ENCODE data around the gene DRG2.

DNA sequence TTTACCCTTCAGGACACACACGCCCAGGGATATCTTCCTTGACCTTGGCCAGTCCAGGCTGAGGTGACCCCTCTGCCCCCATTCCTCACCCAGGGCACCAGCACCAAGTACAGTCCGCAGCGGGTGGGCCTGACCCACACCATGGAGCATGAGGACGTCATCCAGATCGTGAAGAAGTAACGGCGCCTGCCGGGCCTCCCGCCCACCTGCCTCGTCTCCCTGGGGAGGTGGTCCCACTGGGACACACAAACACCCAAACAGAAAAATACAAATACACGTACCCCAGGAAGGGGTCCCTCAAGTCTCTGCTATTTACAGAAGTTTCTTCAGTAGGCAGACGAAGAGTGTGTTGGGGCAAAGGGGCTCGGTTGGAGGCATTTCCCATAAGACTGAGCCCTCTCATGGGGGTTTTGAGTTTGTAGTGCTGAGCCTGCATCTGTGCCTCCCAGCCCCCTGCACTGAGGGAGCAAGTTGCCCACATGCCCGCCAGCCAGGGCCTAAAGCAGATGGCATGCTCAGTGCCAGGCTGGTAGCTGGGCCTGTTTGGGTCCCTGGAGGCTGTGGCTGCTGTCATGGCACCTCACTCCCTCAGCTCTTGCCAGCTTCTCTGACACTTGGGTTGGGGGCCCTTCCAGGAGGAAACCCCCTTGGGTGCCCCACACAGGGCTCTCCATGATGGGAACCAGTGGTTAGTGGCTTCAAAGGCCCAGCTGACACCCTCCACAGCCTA, 19.5 kb downstream of the DRG2 start:
- TF ChIP-seq, protein P1, sequence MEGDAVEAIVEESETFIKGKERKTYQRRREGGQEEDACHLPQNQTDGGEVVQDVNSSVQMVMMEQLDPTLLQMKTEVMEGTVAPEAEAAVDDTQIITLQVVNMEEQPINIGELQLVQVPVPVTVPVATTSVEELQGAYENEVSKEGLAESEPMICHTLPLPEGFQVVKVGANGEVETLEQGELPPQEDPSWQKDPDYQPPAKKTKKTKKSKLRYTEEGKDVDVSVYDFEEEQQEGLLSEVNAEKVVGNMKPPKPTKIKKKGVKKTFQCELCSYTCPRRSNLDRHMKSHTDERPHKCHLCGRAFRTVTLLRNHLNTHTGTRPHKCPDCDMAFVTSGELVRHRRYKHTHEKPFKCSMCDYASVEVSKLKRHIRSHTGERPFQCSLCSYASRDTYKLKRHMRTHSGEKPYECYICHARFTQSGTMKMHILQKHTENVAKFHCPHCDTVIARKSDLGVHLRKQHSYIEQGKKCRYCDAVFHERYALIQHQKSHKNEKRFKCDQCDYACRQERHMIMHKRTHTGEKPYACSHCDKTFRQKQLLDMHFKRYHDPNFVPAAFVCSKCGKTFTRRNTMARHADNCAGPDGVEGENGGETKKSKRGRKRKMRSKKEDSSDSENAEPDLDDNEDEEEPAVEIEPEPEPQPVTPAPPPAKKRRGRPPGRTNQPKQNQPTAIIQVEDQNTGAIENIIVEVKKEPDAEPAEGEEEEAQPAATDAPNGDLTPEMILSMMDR (IDR thresholded peaks at IDR 0.05), result no peak
- no peak for TF ChIP-seq POLR2A (IDR thresholded peaks at IDR 0.05)
